HG02571 (cell line): Measurements from ENCODE around the gene NUTM1.
A peak's percentile ranks its signal among the peaks of the same experiment; 100 is the strongest.
"Not testable (repeated sequence)": the region's sequence is repeated elsewhere in the genome, so short reads cannot be mapped to it uniquely, and the experiment has no call there.

ENCODE experiments used
- ATAC-seq: cut with Tn5 transposase; IDR thresholded peaks from one replicate; pipeline ENCODE4 v1.9.1; 2021; ENCODE audit warnings: mild to moderate bottlenecking, moderate library complexity; ENCODE audit not compliant: unreplicated experiment

Gene NUTM1

GRCh38 chr15:34364041-34364440, 20.9 kb downstream of the NUTM1 start:
- ATAC-seq = no peak

GRCh38 chr15:34365091-34365825, 22.1 kb downstream of the NUTM1 start:
- ATAC-seq = no peak

- ATAC-seq = no peak
Observed at GRCh38 chr15:34365836-34366235, 22.7 kb downstream of the NUTM1 start.

GRCh38 chr15:34366271-34367065, 23.4 kb downstream of the NUTM1 start:
- no peak for ATAC-seq

- ATAC-seq = peak; percentile 79
Observed at GRCh38 chr15:34367101-34368081, 24.3 kb downstream of the NUTM1 start, which contains the start of gene LPCAT4. LPCAT4 (minus strand) TSS chr15:34367196; CDS start chr15:34367100, 96 bp downstream.

- no peak for ATAC-seq
Observed at GRCh38 chr15:34370129-34370528, 27.0 kb downstream of the NUTM1 start.

- ATAC-seq = no peak
Observed at GRCh38 chr15:34370643-34371042, 27.5 kb downstream of the NUTM1 start.

- ATAC-seq = no peak
Observed at GRCh38 chr15:34373951-34374350, 30.8 kb downstream of the NUTM1 start.

GRCh38 chr15:34374816-34375215, 31.7 kb downstream of the NUTM1 start:
- ATAC-seq = no peak

- ATAC-seq = not testable (repeated sequence)
Observed at GRCh38 chr15:34375541-34375940, 32.4 kb downstream of the NUTM1 start.

GRCh38 chr15:34376856-34377255, 33.7 kb downstream of the NUTM1 start:
- no peak for ATAC-seq

GRCh38 chr15:34380491-34380890, 37.4 kb downstream of the NUTM1 start:
- not testable (repeated sequence) for ATAC-seq

GRCh38 chr15:34381829-34382521, 38.9 kb downstream of the NUTM1 start:
- ATAC-seq = not testable (repeated sequence)

- not testable (repeated sequence) for ATAC-seq
Observed at GRCh38 chr15:34389594-34390086, 46.5 kb downstream of the NUTM1 start.

GRCh38 chr15:34392981-34393380, 49.9 kb downstream of the NUTM1 start:
- ATAC-seq = not testable (repeated sequence)

- not testable (repeated sequence) for ATAC-seq
Observed at GRCh38 chr15:34397637-34398259, 54.6 kb downstream of the NUTM1 start.

- ATAC-seq = not testable (repeated sequence)
Observed at GRCh38 chr15:34403160-34403598, 60.1 kb downstream of the NUTM1 start.

- not testable (repeated sequence) for ATAC-seq
Observed at GRCh38 chr15:34403899-34404298, 60.8 kb downstream of the NUTM1 start.
